HepG2 (cell line): Measurements from ENCODE around the gene VWA1. TPM values are rescaled to one million over a fixed set of nuclear protein-coding genes. Genes with fewer than 3 reads are reported as not detected.
A peak's percentile ranks its signal among the peaks of the same experiment; 100 is the strongest.

Experiments
- CENPT ChIP-seq: sonication (generic); formaldehyde crosslinking; IDR thresholded peaks from 2 replicates; pipeline ENCODE4 v1.8.0; 2022; ENCODE audit warnings: low read depth, mild to moderate bottlenecking, moderate library complexity, missing genetic modification reagents
- CHD2 ChIP-seq: IDR thresholded peaks from 2 replicates; pipeline ENCODE4 v1.6.1; 2011; ENCODE audit warnings: low read depth, low read length, improper control_type of control experiment
- DRAP1 ChIP-seq: IDR thresholded peaks from 2 replicates; pipeline ENCODE4 v1.6.1; 2016; ENCODE audit warnings: missing genetic modification reagents, missing compliant biosample characterization
- FUBP1 ChIP-seq: sonication (generic); formaldehyde crosslinking; IDR thresholded peaks from 2 replicates; pipeline ENCODE4 v1.5.1; 2020; ENCODE audit warnings: missing genetic modification reagents, mild to moderate bottlenecking, borderline replicate concordance
- GPN1 ChIP-seq: sonication (generic); formaldehyde crosslinking; IDR thresholded peaks from 2 replicates; pipeline ENCODE4 v1.5.1; 2020; ENCODE audit warnings: missing genetic modification reagents, borderline replicate concordance
- HMG20A ChIP-seq: IDR thresholded peaks from 2 replicates; pipeline ENCODE4 v1.6.1; 2016; ENCODE audit warnings: borderline replicate concordance
- HNRNPUL1 ChIP-seq: fragments of 200-400 bp; formaldehyde crosslinking; IDR thresholded peaks from 2 replicates; pipeline ENCODE4 v1.6.1; 2017; ENCODE audit warnings: low read depth, mild to moderate bottlenecking, low read length, moderate library complexity
- JDP2 ChIP-seq: sonication (generic); formaldehyde crosslinking; IDR thresholded peaks from 2 replicates; pipeline ENCODE4 v1.8.1; 2022; ENCODE audit warnings: missing genetic modification reagents, borderline replicate concordance
- KAT8 ChIP-seq: IDR thresholded peaks from 2 replicates; pipeline ENCODE4 v1.6.1; 2016; ENCODE audit warnings: missing genetic modification reagents, missing compliant biosample characterization
- KDM2A ChIP-seq: sonication (generic); formaldehyde crosslinking; IDR thresholded peaks from 2 replicates; pipeline ENCODE4 v1.4.0; 2020; ENCODE audit warnings: low read depth, missing genetic modification reagents, borderline replicate concordance
- KDM3A ChIP-seq: IDR thresholded peaks from 2 replicates; pipeline ENCODE4 v1.6.1; 2018; ENCODE audit warnings: low read depth, missing compliant biosample characterization
- LCORL ChIP-seq, 2 experiments: fragments of 450-650 bp in 1 of 2; sonication (generic) in 1 of 2; formaldehyde crosslinking in 1 of 2; IDR thresholded peaks; 2 replicates each; pipeline versions ENCODE4 v1.5.0 to v1.6.1; 2017 to 2020; ENCODE audit warnings: antibody characterized with exemption in 1 of 2, missing genetic modification reagents in 1 of 2
- MTERF4 ChIP-seq: sonication (generic); formaldehyde crosslinking; IDR thresholded peaks from 2 replicates; pipeline ENCODE4 v1.8.0; 2023; ENCODE audit warnings: mild to moderate bottlenecking, missing genetic modification reagents
- NCOA1 ChIP-seq: sonication (generic); formaldehyde crosslinking; IDR thresholded peaks from 2 replicates; pipeline ENCODE4 v1.9.0; 2021; ENCODE audit warnings: missing genetic modification reagents
- NCOR1 ChIP-seq: fragments of 200-600 bp; sonication (generic); IDR thresholded peaks from 2 replicates; pipeline ENCODE4 v1.7.0; 2017; ENCODE audit warnings: antibody characterized with exemption, low read length, borderline replicate concordance
- RORA ChIP-seq: sonication (generic); formaldehyde crosslinking; IDR thresholded peaks from 2 replicates; pipeline ENCODE4 v1.5.0; 2020; ENCODE audit warnings: mild to moderate bottlenecking, missing genetic modification reagents, moderate library complexity
- SATB2 ChIP-seq: sonication (generic); formaldehyde crosslinking; IDR thresholded peaks from 2 replicates; pipeline ENCODE4 v1.5.0; 2020; ENCODE audit warnings: missing genetic modification reagents
- TCF7L2 ChIP-seq: IDR thresholded peaks from 2 replicates; pipeline ENCODE4 v1.6.1; 2011; ENCODE audit warnings: mild to moderate bottlenecking, low read depth, low read length, moderate library complexity
- TRIM24 ChIP-seq: sonication (generic); formaldehyde crosslinking; IDR thresholded peaks from 2 replicates; pipeline ENCODE4 v1.8.0; 2022; ENCODE audit warnings: mild to moderate bottlenecking, missing genetic modification reagents
- ZFP90 ChIP-seq: sonication (generic); formaldehyde crosslinking; IDR thresholded peaks from 2 replicates; pipeline ENCODE4 v1.8.0; 2022; ENCODE audit warnings: missing genetic modification reagents, mild to moderate bottlenecking, inconsistent platforms, borderline replicate concordance
- ZNF30 ChIP-seq: sonication (generic); formaldehyde crosslinking; IDR thresholded peaks from 2 replicates; pipeline ENCODE4 v1.5.0; 2020; ENCODE audit warnings: mild to moderate bottlenecking, missing genetic modification reagents
- ZNF333 ChIP-seq: sonication (generic); formaldehyde crosslinking; IDR thresholded peaks from 2 replicates; pipeline ENCODE4 v1.4.0; 2020; ENCODE audit warnings: mild to moderate bottlenecking, missing genetic modification reagents, borderline replicate concordance
- ZNF510 ChIP-seq: sonication (generic); formaldehyde crosslinking; IDR thresholded peaks from 2 replicates; pipeline ENCODE4 v1.4.0; 2020; ENCODE audit warnings: low read depth, mild to moderate bottlenecking, missing genetic modification reagents
- ZNF567 ChIP-seq: sonication (generic); formaldehyde crosslinking; IDR thresholded peaks from 2 replicates; pipeline ENCODE4 v1.8.1; 2023; ENCODE audit warnings: mild to moderate bottlenecking, missing genetic modification reagents, borderline replicate concordance
- ZNF800 ChIP-seq: sonication (generic); formaldehyde crosslinking; IDR thresholded peaks from 2 replicates; pipeline ENCODE4 v1.4.0; 2020; ENCODE audit warnings: missing genetic modification reagents
- ZSCAN21 ChIP-seq: sonication (generic); formaldehyde crosslinking; IDR thresholded peaks from 2 replicates; pipeline ENCODE4 v1.8.0; 2022; ENCODE audit warnings: mild to moderate bottlenecking, missing genetic modification reagents, moderate library complexity, borderline replicate concordance
- polyA plus RNA-seq, 8 experiments: library from polyadenylated mRNA; depleted of rRNA in 3 of 8; stranded (reverse) in 7 of 8; unstranded in 1 of 8; fragments of >200 nt; fragmentation: Illumina TruSeq in 4 of 8; extraction: Trizol in 4 of 8; gene quantifications; 2 replicates each; pipeline versions ENCODE4 v1.2.1 to v1.2.3, GENCODE V29; 2011 to 2016; ENCODE audit warnings: low read depth in 4 of 8, missing spikeins in 1 of 8, mixed read lengths in 1 of 8; ENCODE audit not compliant: insufficient read depth in 1 of 8
- total RNA-seq, 5 experiments: library from RNA; depleted of rRNA; stranded (reverse); fragments of >200 nt; fragmentation: Illumina TruSeq; extraction: Trizol; gene quantifications; 2 replicates each; pipeline ENCODE4 v1.2.3, GENCODE V29; 2016; ENCODE audit warnings: low read depth in 1 of 5

VWA1 gene
- total and polyA plus RNA-seq, 2 of the 13 experiments (the other 11 are each of a cell fraction or from before 2014, with no cell fraction given) = 40.9 to 57.5 TPM

GRCh38 chr1:1425753-1426495, 9.6 kb upstream of the VWA1 start (continued):
- no peak for TF ChIP-seq FUBP1 (CRISPR knock-in tag)
- TF ChIP-seq NCOA1 (CRISPR knock-in tag) = peak; percentile 40; the same call in 1 of the 2 replicates
- no peak for TF ChIP-seq CENPT (CRISPR knock-in tag)
- no peak for TF ChIP-seq RORA (CRISPR knock-in tag)
- TF ChIP-seq CHD2 = no peak
- TF ChIP-seq ZSCAN21 (CRISPR knock-in tag) = peak; percentile 96
- no peak for TF ChIP-seq ZNF567 (CRISPR knock-in tag)
- no peak for TF ChIP-seq TRIM24
- no peak for TF ChIP-seq ZNF30
- TF ChIP-seq MTERF4 (CRISPR knock-in tag) = peak; percentile 42; the same call in 1 of the 2 replicates
- TF ChIP-seq HNRNPUL1 = no peak
- no peak for TF ChIP-seq TCF7L2
- 0 out of 2 replicates have a peak, but pooled peaks have one; percentile 8 for TF ChIP-seq DRAP1
- TF ChIP-seq ZNF800 (CRISPR knock-in tag) = no peak
- no peak for TF ChIP-seq LCORL (IDR thresholded peaks at IDR 0.05)
- peak; percentile 89 for TF ChIP-seq LCORL (CRISPR knock-in tag; IDR thresholded peaks at IDR 0.05)
- TF ChIP-seq ZNF510 (CRISPR knock-in tag) = no peak; the same call in 1 of the 2 replicates
- TF ChIP-seq GPN1 = no peak
- TF ChIP-seq KAT8 = peak; percentile 37; the same call in 1 of the 2 replicates
- TF ChIP-seq ZNF333 (CRISPR knock-in tag) = no peak
- TF ChIP-seq KDM2A = no peak; the same call in 1 of the 2 replicates
- TF ChIP-seq JDP2 (CRISPR knock-in tag) = no peak
- no peak for TF ChIP-seq ZFP90 (CRISPR knock-in tag)
- no peak for TF ChIP-seq NCOR1
- no peak; the same call in 1 of the 2 replicates for TF ChIP-seq KDM3A (CRISPR knock-in tag)
- TF ChIP-seq SATB2 = no peak
- no peak for TF ChIP-seq HMG20A (CRISPR knock-in tag)
